ENCODE data around the gene SYMPK.

GRCh38 chr19:45864629-45865082 lies 1.7 kb upstream of the SYMPK start:
- no peak for TF ChIP-seq CTCF (IDR thresholded peaks at IDR 0.05; ENCODE audit: low read depth, low read length, poor library complexity, severe bottlenecking)
- no peak for TF ChIP-seq EZH2phosphoT487 (IDR thresholded peaks at IDR 0.05; ENCODE audit: borderline replicate concordance, low read length)

Data from DOHH2 (cell line).